Measurements from ENCODE around the gene CNOT2.

DNA sequence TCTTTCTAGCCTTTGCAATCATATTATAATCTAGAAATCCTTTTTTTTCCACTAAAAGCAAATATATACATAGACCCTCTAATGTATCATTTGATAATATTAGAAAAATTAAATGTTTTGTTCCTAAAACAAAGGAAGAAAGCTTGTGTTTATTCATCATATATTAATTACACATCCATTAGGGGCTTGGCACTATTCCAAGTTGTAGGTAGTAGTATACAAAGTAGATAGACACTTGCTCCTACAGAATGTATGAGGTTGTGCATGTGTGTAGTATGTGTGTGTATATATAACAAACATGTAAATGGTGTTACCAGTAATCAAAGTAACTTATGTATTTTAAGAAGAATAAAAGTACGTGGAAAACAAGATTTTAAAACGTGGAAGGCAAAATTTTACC lies 107.8 kb downstream of the CNOT2 start:
- TF ChIP-seq EZH2 (IDR thresholded peaks at IDR 0.05; ENCODE audit: low read length) = no peak
- TF ChIP-seq, protein P1, sequence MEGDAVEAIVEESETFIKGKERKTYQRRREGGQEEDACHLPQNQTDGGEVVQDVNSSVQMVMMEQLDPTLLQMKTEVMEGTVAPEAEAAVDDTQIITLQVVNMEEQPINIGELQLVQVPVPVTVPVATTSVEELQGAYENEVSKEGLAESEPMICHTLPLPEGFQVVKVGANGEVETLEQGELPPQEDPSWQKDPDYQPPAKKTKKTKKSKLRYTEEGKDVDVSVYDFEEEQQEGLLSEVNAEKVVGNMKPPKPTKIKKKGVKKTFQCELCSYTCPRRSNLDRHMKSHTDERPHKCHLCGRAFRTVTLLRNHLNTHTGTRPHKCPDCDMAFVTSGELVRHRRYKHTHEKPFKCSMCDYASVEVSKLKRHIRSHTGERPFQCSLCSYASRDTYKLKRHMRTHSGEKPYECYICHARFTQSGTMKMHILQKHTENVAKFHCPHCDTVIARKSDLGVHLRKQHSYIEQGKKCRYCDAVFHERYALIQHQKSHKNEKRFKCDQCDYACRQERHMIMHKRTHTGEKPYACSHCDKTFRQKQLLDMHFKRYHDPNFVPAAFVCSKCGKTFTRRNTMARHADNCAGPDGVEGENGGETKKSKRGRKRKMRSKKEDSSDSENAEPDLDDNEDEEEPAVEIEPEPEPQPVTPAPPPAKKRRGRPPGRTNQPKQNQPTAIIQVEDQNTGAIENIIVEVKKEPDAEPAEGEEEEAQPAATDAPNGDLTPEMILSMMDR (optimal IDR thresholded peaks at IDR 0.05 in 1 of 3, IDR thresholded peaks at IDR 0.05 in 1 of 3, conservative IDR thresholded peaks at IDR 0.05 in 1 of 3; ENCODE audit: extremely low read depth in 1 of 3, insufficient read depth in 2 of 3, low read length in 3 of 3) = no peak
